Calu3 (cell line): ENCODE results near the gene NPIPA1. TPM values are rescaled to one million over a fixed set of nuclear protein-coding genes. Genes with fewer than 3 reads are reported as not detected.
"Not testable (repeated sequence)": the region's sequence is repeated elsewhere in the genome, so short reads cannot be mapped to it uniquely, and the experiment has no call there.

Experiments used
- BruUV-seq: library from RNA; stranded (reverse); fragments of 400-500 nt; replicated peaks from 2 replicates; lab custom pipeline; 2021; lab: Mats Ljungman, UMichigan
- CTCF ChIA-PET: fragments of 300-600 bp; sonication (Branson Sonifier 250); formaldehyde crosslinking; loops from one replicate; lab custom pipeline; 2022; ENCODE audit warnings: antibody characterized with exemption; lab: Charles Lee
- DNase-seq: peaks from one replicate; pipeline ENCODE4 v3.0.0; 2022
- H3K27ac Mint-ChIP-seq: one replicate; pipeline ENCODE4 v1.8.0; 2022; ENCODE audit warnings: mixed read lengths; ENCODE audit not compliant: unreplicated experiment
- H3K27me3 Mint-ChIP-seq: one replicate; pipeline ENCODE4 v1.8.0; 2022; ENCODE audit warnings: mixed read lengths; ENCODE audit not compliant: unreplicated experiment
- H3K36me3 Mint-ChIP-seq: one replicate; pipeline ENCODE4 v1.8.0; 2022; ENCODE audit warnings: mild to moderate bottlenecking, moderate library complexity, mixed read lengths; ENCODE audit not compliant: insufficient read depth, unreplicated experiment
- H3K4me1 Mint-ChIP-seq: one replicate; pipeline ENCODE4 v1.8.0; 2022; ENCODE audit warnings: mild to moderate bottlenecking, low read depth, mixed read lengths; ENCODE audit not compliant: unreplicated experiment
- H3K4me3 Mint-ChIP-seq: one replicate; pipeline ENCODE4 v1.8.0; 2022; ENCODE audit warnings: mild to moderate bottlenecking, low read depth, moderate library complexity, mixed read lengths; ENCODE audit not compliant: unreplicated experiment
- H3K9me3 Mint-ChIP-seq: one replicate; pipeline ENCODE4 v1.8.0; 2022; ENCODE audit warnings: low read depth, mixed read lengths; ENCODE audit not compliant: unreplicated experiment
- intact Hi-C: fragments of 100-400 bp; cut with micrococcal nuclease; formaldehyde crosslinking; loops from one replicate; pipeline ENCODE4 v1.10.0; 2022; ENCODE audit not compliant: unreplicated experiment
- total RNA-seq: library from RNA; stranded (reverse); gene quantifications from 2 replicates; pipeline ENCODE4 v1.2.3, GENCODE V29; 2022

NPIPA1 gene
- total RNA-seq, 1 experiment from 2014 or later: 112 TPM

DNA sequence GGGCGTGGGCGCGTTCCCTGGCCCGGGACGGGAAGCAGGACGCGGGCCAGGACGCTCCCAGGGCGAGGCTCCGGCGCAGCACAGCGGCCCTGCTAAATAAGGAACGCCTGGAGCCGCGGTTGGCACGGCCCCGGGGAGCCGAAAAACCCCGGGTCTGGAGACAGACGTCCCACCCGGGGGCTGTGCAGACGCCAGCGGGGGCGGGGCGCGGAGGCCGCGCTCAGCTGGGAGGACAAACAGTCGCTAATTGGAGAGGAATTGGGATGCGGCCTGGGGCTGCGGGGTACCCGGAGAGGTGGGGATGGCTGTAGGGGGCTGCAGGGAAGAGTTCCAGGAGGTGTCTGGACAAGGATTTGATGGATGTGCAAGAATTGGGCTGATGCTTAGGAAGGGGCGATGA is 25.3 kb upstream of the NPIPA1 start:
- H3K36me3 Mint-ChIP-seq, H3K4me1 Mint-ChIP-seq, intact Hi-C loops, H3K27ac Mint-ChIP-seq, CTCF ChIA-PET, H3K9me3 Mint-ChIP-seq, H3K27me3 Mint-ChIP-seq, BruUV-seq: not testable (repeated sequence)
- peak; percentile 57 for DNase-seq
- H3K4me3 Mint-ChIP-seq: peak overlapping the region; percentile 94

DNA sequence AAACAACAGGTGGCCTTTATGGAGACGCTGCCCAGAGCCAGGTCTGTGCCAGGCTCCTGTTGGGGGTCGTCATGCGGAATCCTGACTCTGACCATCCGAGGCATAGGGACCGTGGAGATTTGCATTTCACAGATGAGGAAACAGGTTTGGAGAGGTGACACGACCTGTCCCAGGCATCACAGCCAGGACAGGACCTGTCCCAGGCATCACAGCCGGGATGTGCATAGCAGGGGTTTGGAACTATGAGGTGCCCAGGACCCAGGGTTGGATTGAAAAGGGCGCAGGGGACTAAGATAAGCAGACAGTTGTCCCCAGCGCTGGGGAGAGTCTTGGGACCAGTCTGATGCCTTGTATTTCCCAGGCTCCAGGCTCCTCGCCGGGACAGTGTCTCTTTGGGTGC is 24.7 kb upstream of the NPIPA1 start:
- BruUV-seq, H3K4me1 Mint-ChIP-seq, H3K36me3 Mint-ChIP-seq, H3K27me3 Mint-ChIP-seq, intact Hi-C loops, H3K4me3 Mint-ChIP-seq, H3K27ac Mint-ChIP-seq, DNase-seq, CTCF ChIA-PET, H3K9me3 Mint-ChIP-seq: not testable (repeated sequence)

DNA sequence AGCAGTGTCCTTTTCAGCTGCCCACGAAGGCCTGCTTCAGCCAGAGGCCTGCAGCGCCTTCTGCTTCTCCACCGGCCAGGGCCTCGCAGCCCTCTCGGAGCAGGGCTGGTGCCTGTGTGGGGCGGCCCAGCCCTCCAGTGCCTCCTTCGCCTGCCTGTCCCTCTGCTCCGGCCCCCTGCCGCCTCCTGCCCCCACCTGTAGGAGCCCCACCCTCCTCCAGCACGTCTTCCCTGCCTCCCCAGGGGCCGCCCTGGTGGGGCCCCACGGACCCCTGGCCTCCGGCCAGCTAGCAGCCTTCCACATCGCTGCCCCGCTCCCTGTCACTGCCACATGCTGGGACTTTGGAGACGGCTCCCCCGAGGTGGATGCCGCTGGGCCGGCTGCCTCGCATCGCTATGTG is 18.7 kb upstream of the NPIPA1 start:
- H3K27me3 Mint-ChIP-seq, intact Hi-C loops, H3K9me3 Mint-ChIP-seq, H3K27ac Mint-ChIP-seq, H3K36me3 Mint-ChIP-seq, BruUV-seq, DNase-seq, H3K4me3 Mint-ChIP-seq, CTCF ChIA-PET, H3K4me1 Mint-ChIP-seq: not testable (repeated sequence)

DNA sequence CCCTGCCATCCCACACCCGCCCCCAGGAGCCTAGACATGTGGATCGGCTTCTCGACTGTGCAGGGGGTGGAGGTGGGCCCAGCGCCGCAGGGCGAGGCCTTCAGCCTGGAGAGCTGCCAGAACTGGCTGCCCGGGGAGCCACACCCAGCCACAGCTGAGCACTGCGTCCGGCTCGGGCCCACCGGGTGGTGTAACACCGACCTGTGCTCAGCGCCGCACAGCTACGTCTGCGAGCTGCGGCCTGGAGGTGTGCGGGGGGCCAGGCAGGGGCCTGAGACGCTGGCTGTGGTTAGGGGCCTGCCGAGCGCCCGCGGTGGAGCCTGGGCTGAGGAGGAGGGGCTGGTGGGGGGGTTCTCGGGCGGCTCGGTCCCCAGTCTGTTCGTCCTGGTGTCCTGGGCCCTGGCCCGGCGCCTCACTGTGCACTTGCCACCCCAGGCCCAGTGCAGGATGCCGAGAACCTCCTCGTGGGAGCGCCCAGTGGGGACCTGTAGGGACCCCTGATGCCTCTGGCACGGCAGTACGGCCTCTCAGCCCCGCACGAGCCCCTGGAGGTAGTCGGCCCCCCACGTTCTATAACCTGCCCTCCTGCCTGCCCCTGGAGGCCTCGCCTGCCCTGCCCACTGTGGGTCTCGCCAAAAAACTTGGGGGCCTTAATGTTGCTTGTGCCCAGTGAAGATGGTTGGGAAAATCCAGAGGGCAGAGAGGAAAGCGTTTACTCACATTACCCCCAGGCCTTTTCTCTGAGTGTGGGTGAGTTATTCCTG is 17.2 kb upstream of the NPIPA1 start:
- BruUV-seq, H3K9me3 Mint-ChIP-seq, H3K4me3 Mint-ChIP-seq, H3K36me3 Mint-ChIP-seq, H3K4me1 Mint-ChIP-seq, H3K27ac Mint-ChIP-seq, CTCF ChIA-PET, DNase-seq, H3K27me3 Mint-ChIP-seq, intact Hi-C loops: not testable (repeated sequence)

DNA sequence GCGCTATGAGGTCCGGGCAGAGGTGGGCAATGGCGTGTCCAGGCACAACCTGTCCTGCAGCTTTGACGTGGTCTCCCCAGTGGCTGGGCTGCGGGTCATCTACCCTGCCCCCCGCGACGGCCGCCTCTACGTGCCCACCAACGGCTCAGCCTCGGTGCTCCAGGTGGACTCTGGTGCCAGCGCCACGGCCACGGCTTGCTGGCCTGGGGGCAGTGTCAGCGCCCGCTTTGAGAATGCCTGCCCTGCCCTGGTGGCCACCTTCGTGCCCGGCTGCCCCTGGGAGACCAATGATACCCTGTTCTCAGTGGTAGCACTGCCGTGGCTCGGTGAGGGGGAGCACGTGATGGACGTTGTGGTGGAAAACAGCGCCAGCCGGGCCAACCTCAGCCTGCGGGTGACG is 15.0 kb upstream of the NPIPA1 start:
- DNase-seq, intact Hi-C loops, H3K4me3 Mint-ChIP-seq, BruUV-seq, CTCF ChIA-PET, H3K4me1 Mint-ChIP-seq, H3K27ac Mint-ChIP-seq, H3K9me3 Mint-ChIP-seq, H3K36me3 Mint-ChIP-seq, H3K27me3 Mint-ChIP-seq: not testable (repeated sequence)

DNA sequence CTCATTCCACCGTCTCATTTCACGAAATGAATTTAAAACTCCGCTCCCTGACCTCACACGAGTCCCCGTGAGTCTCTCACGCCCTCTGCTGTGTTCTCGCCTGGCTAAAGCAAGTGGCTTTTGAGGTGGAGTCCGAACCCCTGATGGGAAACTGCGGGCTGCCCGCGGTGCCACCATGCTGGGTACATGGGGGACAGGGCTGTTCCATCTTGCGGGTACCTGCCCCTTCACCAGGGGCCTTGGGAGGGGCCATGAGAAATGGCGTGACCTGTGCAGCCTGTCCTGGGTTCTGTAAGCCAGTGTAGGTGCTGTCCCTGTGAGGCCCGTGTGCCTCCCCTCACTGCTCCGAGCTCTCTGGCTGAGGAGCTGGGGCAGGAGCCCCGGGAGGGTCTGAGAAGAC is 14.3 kb upstream of the NPIPA1 start:
- H3K4me1 Mint-ChIP-seq, DNase-seq, BruUV-seq, H3K36me3 Mint-ChIP-seq, H3K4me3 Mint-ChIP-seq, intact Hi-C loops, H3K27ac Mint-ChIP-seq, CTCF ChIA-PET, H3K9me3 Mint-ChIP-seq, H3K27me3 Mint-ChIP-seq: not testable (repeated sequence)

DNA sequence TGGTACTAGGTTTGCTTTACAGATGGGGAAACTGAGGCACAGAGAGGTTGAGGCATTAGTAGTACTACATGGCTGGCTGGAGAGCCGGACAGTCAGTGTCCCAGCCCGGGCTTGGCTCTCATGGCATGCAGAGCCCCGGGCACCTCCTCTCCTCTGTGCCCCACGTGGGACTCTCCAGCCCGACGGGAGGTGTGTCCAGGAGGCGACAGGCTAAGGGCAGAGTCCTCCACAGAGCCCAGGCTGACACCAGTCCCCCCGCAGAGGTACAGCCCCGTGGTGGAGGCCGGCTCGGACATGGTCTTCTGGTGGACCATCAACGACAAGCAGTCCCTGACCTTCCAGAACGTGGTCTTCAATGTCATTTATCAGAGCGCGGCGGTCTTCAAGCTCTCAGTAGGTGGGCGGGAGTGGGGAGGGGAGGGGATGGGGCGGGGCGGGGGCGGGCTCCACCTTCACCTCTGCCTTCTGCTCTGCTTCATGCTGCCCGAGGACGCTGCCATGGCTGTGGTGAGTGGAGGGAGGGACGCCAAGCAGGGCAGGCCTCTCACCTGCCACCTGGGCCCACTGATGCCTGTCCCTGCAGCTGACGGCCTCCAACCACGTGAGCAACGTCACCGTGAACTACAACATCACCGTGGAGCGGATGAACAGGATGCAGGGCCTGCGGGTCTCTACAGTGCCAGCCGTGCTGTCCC is 13.7 kb upstream of the NPIPA1 start:
- H3K4me1 Mint-ChIP-seq, intact Hi-C loops, BruUV-seq, DNase-seq, H3K9me3 Mint-ChIP-seq, H3K4me3 Mint-ChIP-seq, H3K36me3 Mint-ChIP-seq, H3K27ac Mint-ChIP-seq, H3K27me3 Mint-ChIP-seq, CTCF ChIA-PET: not testable (repeated sequence)

DNA sequence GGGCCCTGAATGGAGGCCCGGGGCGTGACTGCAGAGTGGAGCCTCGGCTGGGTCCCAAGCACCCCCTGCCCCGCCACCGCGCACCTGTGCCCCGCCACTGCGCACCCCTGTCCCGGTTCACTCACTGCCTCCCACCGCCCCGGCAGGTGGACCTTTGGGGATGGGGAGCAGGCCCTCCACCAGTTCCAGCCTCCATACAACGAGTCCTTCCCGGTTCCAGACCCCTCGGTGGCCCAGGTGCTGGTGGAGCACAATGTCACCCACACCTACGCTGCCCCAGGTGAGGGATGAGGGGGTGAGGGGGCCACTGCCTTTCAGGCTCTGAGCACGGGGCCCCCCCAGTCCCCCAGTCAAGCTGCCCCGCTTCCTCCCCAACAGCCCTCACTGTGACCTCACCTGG is 12.9 kb upstream of the NPIPA1 start:
- H3K9me3 Mint-ChIP-seq, BruUV-seq, intact Hi-C loops, H3K4me3 Mint-ChIP-seq, DNase-seq, H3K27ac Mint-ChIP-seq, H3K27me3 Mint-ChIP-seq, CTCF ChIA-PET, H3K4me1 Mint-ChIP-seq, H3K36me3 Mint-ChIP-seq: not testable (repeated sequence)

DNA sequence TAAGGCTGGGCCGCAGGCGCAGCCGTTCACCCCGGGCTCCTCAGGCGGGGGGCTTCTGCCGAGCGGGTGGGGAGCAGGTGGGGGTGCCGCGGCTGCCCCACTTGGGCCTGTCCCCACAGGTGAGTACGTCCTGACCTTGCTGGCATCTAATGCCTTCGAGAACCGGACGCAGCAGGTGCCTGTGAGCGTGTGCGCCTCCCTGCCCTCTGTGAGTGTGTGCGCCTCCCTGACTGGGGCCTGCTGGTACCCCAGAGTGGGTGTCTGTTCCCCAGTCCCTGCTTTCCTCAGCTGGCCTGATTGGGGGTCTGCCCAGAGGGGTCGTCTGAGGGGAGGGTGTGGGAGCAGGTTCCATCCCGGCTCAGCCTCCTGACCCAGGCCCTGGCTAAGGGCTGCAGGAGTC is 12.3 kb upstream of the NPIPA1 start:
- H3K9me3 Mint-ChIP-seq, CTCF ChIA-PET, H3K36me3 Mint-ChIP-seq, intact Hi-C loops, BruUV-seq, H3K27me3 Mint-ChIP-seq, H3K4me1 Mint-ChIP-seq, H3K27ac Mint-ChIP-seq, H3K4me3 Mint-ChIP-seq, DNase-seq: not testable (repeated sequence)
